Immature natural killer cell (primary cell): ENCODE data around the gene MLLT3. TPM values are rescaled to one million over a fixed set of nuclear protein-coding genes. Genes with fewer than 3 reads are reported as not detected.
A peak's percentile ranks its signal among the peaks of the same experiment; 100 is the strongest.

Source experiments
- DNase-seq, 3 donors: peaks; one replicate each; pipeline ENCODE4 v3.0.0; 2022; ENCODE audit warnings: mixed read lengths in 1 of 3
- H3K27ac Mint-ChIP-seq, 6 donors: one replicate each; pipeline ENCODE4 v1.8.0; 2020; ENCODE audit warnings: mixed read lengths in 6 of 6, mild to moderate bottlenecking in 5 of 6, inconsistent platforms in 4 of 6, moderate library complexity in 3 of 6
- H3K27me3 Mint-ChIP-seq, 3 donors: one replicate each; pipeline ENCODE4 v1.8.0; 2020 to 2021; ENCODE audit warnings: low read depth in 3 of 3, mild to moderate bottlenecking in 3 of 3, mixed read lengths in 3 of 3, moderate library complexity in 3 of 3, inconsistent platforms in 1 of 3
- H3K36me3 Mint-ChIP-seq, 3 donors: one replicate each; pipeline ENCODE4 v1.8.0; 2020; ENCODE audit warnings: mixed read lengths in 3 of 3, inconsistent platforms in 2 of 3, mild to moderate bottlenecking in 2 of 3
- H3K4me1 Mint-ChIP-seq, 2 donors: one replicate each; pipeline ENCODE4 v1.8.0; 2020; ENCODE audit warnings: inconsistent platforms in 2 of 2, mild to moderate bottlenecking in 2 of 2, mixed read lengths in 2 of 2, moderate library complexity in 1 of 2
- H3K4me3 Mint-ChIP-seq, 5 donors: one replicate each; pipeline ENCODE4 v1.8.0; 2020; ENCODE audit warnings: mild to moderate bottlenecking in 5 of 5, mixed read lengths in 5 of 5, inconsistent platforms in 3 of 5, moderate library complexity in 3 of 5
- H3K9me3 Mint-ChIP-seq, 6 donors: one replicate each; pipeline ENCODE4 v1.8.0; 2020; ENCODE audit warnings: mild to moderate bottlenecking in 6 of 6, mixed read lengths in 6 of 6, inconsistent platforms in 4 of 6, moderate library complexity in 3 of 6
- polyA plus RNA-seq, 3 donors: library from polyadenylated mRNA; unstranded; fragments of 300-500 nt; fragmentation: Illumina TruSeq; gene quantifications; one replicate each; pipeline ENCODE4 v1.2.3, GENCODE V29; 2021

MLLT3 gene
- polyA plus RNA-seq, 3 donors from 2014 or later, result 3.0 to 16.1 (median 13.7) TPM

DNA sequence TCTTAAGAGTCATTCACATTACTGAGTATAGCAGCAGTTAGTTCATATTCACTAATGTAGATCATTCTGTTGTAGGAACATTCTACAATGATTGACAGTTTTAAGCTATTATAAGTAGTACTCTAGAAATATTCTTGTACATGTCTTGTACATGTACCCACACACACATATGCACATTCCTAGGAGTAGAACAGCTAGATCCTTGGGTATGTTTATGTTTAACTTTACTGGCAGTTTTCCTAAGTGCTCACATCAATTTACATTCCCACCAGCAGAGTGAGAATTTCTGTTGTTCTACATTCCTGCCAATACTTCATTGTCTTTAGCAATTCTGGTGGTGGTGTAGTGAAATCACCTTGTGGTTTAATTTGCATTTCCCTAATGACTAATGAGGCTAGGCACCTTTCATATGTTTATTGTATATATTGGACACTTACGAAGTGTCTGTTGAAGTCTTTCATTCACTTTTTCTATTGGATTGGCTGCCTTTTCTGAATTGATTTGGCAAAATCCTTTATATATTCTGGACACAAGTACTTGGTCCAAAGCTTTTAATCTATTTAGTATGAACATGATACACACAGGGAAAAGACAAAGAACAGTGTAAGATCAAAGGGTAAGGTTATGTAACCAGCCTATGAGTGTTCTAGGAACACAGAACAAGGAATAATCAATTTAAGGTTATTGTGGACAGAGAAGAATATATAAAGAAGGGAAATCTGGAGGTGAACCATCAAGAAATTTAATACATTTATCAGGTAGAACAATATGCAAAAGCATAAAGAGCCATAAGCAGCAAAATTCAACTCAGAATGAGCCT is 95.6 kb downstream of the MLLT3 start:
- H3K9me3 Mint-ChIP-seq, result no peaks in the 10 kb centered on the region
- H3K4me3 Mint-ChIP-seq, result no peak overlapping the region
- H3K36me3 Mint-ChIP-seq, result no peaks in the 10 kb centered on the region
- DNase-seq, result no peak
- no peak overlapping the region for H3K27ac Mint-ChIP-seq
- peaks cover 0 to 2% (median 1%) of the 10 kb centered on the region in 3 donors for H3K27me3 Mint-ChIP-seq
- H3K4me1 Mint-ChIP-seq, result peaks cover 48 to 78% of the 10 kb centered on the region in 2 donors

DNA sequence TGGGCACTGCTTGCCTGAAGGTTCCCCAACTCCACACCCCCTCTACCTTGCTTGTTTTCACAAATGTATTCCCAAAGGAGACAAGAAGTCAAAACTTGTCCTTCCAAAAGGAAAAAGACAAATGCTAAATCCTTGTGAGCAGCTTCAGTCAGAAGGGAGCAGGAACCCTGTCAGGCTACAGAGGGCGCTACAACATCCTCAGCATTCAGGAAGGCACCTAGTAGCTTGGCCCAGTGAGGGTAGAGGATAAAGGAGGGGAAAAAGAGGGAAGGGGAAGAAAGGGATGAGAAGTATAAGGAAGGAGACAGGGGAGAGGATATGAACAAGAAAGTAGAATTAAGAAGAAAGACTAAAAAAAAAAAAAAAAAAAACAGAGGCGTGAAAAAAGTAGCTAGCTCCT is 97.5 kb downstream of the MLLT3 start:
- no peaks in the 10 kb centered on the region for H3K36me3 Mint-ChIP-seq
- H3K4me1 Mint-ChIP-seq, result peaks cover 55 to 87% of the 10 kb centered on the region in 2 donors
- no peaks in the 10 kb centered on the region for H3K9me3 Mint-ChIP-seq
- no peak overlapping the region for H3K4me3 Mint-ChIP-seq
- peaks cover 0 to 2% (median 1%) of the 10 kb centered on the region in 3 donors for H3K27me3 Mint-ChIP-seq
- H3K27ac Mint-ChIP-seq, result peak overlapping the region in 1 of 6 donors; percentile 18
- DNase-seq, result no peak

DNA sequence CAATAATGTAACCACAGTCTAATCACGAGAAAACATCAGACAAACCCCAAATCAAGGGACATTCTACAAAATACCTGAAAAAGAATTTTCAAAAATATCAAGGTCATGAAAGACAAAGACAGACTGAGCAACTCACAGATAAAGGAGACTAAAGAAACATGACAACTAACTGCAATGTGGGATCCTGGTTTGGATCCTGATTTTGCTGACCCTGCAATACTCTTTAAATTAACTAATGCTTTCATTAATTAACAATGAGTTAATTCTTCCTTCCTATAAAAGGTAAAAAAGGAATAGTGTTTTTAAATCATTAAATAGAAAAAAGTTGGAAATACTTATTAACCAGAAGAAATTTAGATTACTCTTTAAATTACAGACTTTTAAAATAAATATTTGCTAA is 103.6 kb downstream of the MLLT3 start:
- no peak overlapping the region for H3K27ac Mint-ChIP-seq
- DNase-seq, result no peak
- no peak overlapping the region for H3K4me3 Mint-ChIP-seq
- H3K4me1 Mint-ChIP-seq, result peaks cover 29 to 53% of the 10 kb centered on the region in 2 donors
- no peaks in the 10 kb centered on the region for H3K36me3 Mint-ChIP-seq
- no peaks in the 10 kb centered on the region for H3K9me3 Mint-ChIP-seq
- H3K27me3 Mint-ChIP-seq, result peaks cover 0 to 7% (median 1%) of the 10 kb centered on the region in 3 donors

DNA sequence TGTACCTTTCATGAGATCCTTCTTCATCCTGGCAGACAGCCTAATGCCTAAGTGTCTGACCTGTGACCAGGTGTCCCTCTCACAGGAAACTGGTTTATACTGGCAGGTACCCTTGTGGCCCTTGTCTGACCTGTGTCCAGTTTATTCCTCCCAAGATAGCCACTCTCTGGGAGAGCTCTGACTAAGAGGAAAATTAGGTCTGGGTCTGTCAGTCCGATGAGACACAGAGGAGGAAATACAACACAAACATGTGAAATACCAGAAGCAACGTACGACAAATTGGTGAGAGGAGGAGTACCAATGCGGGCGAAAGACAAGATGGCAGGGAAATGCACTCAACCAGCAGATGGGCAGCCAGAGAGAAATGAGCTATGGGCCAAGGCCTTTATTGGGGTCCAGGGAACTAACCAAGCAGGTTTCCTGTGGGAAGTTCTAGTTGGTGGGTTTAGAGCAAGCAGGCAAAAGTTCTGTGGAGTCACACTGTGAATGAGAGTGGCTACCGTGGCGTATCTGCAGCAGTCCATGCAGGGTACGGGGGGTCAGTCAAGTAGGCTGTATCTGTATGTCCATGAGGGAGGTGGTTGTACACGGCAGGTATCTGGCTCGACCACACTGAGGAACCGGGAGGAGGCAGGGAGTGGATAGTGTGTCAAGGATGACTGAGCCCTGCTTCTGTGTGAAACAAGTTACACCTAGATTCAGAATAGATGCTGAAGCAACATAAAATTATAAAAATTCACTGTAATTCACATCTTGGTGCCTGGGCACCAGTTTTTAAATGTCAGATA is 109.0 kb downstream of the MLLT3 start:
- Mint-ChIP-seq H3K36me3 (no peaks in the 10 kb centered on the region), H3K4me1 (peaks cover 38 to 52% of the 10 kb centered on the region in 2 donors), H3K27ac (peak overlapping the region in 2 of 6 donors; percentile 1 to 28), H3K4me3 (no peak overlapping the region), H3K9me3 (no peaks in the 10 kb centered on the region), H3K27me3 (peaks cover 0 to 3% (median 0%) of the 10 kb centered on the region in 3 donors)
- no peak for DNase-seq

DNA sequence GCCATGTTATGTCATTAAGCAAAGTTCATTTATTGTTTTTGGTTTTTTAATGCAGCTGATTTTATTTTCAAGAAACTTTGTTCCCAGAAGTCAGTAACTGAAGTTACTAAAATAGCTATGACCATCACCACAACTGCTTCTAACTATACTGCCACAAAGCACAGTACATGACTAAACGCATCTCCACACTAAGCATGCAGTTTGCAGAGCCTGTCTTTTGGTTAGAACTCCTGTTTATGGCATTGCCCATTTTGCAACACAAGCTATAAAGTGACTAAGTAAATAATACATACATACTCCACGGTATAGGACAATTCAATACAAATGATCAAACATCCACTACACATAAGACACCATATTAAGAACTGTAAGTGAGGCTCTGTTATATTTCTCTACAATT is 109.7 kb downstream of the MLLT3 start:
- no peak for DNase-seq
- no peaks in the 10 kb centered on the region for H3K9me3 Mint-ChIP-seq
- no peaks in the 10 kb centered on the region for H3K36me3 Mint-ChIP-seq
- no peak overlapping the region for H3K4me3 Mint-ChIP-seq
- peaks cover 43 to 59% of the 10 kb centered on the region in 2 donors for H3K4me1 Mint-ChIP-seq
- H3K27ac Mint-ChIP-seq, result no peak overlapping the region
- peaks cover 0 to 6% (median 0%) of the 10 kb centered on the region in 3 donors for H3K27me3 Mint-ChIP-seq

DNA sequence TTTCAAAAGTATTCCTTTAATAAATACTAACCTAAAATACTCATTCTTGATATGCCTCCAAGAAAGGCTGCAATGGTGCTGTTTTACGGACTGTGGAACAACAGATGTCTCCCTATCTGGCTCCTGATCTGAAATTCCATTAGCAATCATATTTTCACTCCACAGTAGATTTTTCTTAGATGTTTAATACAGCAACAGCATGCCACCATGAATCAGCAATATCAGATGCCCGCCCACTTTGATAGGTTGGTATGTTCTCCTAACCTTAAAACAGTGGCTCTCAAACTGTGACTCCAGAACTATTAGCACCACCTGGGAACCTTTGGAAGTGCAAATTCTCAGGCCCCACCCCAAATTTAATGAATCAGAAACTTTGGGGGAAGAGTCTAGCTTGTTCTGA is 110.2 kb downstream of the MLLT3 start:
- peaks cover 47 to 64% of the 10 kb centered on the region in 2 donors for H3K4me1 Mint-ChIP-seq
- H3K27ac Mint-ChIP-seq, result peak overlapping the region in 1 of 6 donors; percentile 35
- no peak for DNase-seq
- H3K4me3 Mint-ChIP-seq, result no peak overlapping the region
- peaks cover 0 to 6% (median 0%) of the 10 kb centered on the region in 3 donors for H3K27me3 Mint-ChIP-seq
- H3K36me3 Mint-ChIP-seq, result no peaks in the 10 kb centered on the region
- no peaks in the 10 kb centered on the region for H3K9me3 Mint-ChIP-seq

DNA sequence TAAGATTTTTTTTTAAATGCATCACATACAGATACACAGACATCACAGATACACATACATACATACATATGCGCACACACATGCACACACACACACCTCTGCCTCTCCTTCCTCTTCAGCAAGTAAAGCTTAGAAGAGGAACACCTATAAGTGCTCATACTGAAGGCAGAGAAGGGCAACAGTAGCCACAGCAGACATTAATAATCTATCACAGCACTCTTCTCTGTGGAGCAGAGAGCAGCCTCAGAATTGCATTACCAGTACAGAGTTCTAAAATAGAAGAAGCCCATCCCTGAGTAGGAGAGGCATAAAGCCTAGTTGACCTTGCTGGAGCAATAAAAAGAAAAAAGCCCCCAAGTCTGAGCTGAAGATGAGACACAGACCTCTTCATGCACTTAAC is 110.6 kb downstream of the MLLT3 start:
- Mint-ChIP-seq H3K4me3 (no peak overlapping the region), H3K4me1 (peaks cover 47 to 68% of the 10 kb centered on the region in 2 donors), H3K9me3 (no peaks in the 10 kb centered on the region), H3K27ac (no peak overlapping the region), H3K27me3 (peaks cover 0 to 6% (median 0%) of the 10 kb centered on the region in 3 donors), H3K36me3 (no peaks in the 10 kb centered on the region)
- DNase-seq, result no peak

DNA sequence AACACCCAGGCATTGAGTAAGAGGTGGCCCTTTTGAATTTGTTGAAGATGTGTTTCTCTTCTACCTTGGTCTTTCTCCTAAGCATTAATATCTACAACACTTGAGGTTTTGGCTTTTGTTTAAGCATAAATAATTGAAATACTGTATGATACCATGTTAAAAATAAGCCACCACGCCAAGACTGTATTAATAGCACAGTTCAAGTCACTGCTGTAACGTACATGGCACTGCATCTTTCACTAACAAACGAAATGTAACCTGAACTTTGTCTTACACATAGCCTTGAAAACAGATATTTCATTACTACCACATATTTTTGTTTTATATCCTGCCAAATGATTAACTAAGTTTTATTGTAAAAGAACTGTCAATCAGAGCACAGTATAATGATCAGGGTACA is 112.8 kb downstream of the MLLT3 start:
- peaks cover 58 to 88% of the 10 kb centered on the region in 2 donors for H3K4me1 Mint-ChIP-seq
- DNase-seq, result no peak
- H3K4me3 Mint-ChIP-seq, result no peak overlapping the region
- no peaks in the 10 kb centered on the region for H3K36me3 Mint-ChIP-seq
- H3K27ac Mint-ChIP-seq, result no peak overlapping the region
- peaks cover 0 to 6% (median 0%) of the 10 kb centered on the region in 3 donors for H3K27me3 Mint-ChIP-seq
- no peaks in the 10 kb centered on the region for H3K9me3 Mint-ChIP-seq

DNA sequence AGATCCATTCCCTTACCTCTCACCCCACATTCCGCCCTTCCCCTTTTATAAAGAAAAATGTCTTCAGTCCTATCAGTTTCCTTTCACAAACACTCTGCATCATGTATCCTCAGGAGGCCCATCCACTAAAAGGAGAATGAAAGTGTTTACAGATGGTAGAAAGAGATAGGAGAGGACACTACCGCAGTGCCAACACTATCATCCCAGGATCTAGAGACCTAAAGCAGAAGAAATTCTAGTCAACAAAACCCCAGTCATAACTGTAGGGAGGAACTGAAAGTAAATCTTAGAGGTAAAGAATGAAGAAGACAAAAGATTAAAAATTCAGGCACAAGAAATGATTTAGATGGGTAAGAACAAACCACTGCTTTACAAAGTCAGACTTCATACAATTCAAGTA is 114.1 kb downstream of the MLLT3 start:
- H3K27me3 Mint-ChIP-seq, result peaks cover 0 to 3% (median 0%) of the 10 kb centered on the region in 3 donors
- H3K36me3 Mint-ChIP-seq, result no peaks in the 10 kb centered on the region
- peak; percentile 27 to 42 (median 28) for DNase-seq
- peaks cover 59 to 88% of the 10 kb centered on the region in 2 donors for H3K4me1 Mint-ChIP-seq
- peak overlapping the region; percentile 1 to 59 (median 29) for H3K4me3 Mint-ChIP-seq
- H3K27ac Mint-ChIP-seq, result peak overlapping the region in 4 of 6 donors; percentile 1 to 22 (median 14)
- no peaks in the 10 kb centered on the region for H3K9me3 Mint-ChIP-seq

DNA sequence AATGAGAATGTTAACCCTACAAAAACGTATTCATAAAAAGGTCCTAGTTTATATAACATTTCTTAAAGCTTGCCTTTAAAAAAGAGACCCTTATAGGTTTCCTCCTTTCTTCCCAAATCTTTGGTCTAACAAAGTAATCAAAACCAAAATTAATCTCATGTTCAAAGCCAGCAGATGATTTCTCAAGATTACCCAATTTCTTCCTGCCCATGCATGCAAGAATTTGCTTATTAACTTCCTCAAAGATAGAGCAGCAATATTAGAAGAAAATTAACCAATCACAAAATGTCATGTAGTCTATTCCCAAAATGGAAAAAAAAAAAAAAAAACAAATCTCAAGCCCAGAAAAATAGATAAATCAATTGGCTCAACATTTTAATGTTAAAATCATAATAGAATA is 114.9 kb downstream of the MLLT3 start:
- H3K36me3 Mint-ChIP-seq, result no peaks in the 10 kb centered on the region
- H3K27ac Mint-ChIP-seq, result no peak overlapping the region
- DNase-seq, result no peak
- H3K9me3 Mint-ChIP-seq, result no peaks in the 10 kb centered on the region
- H3K4me1 Mint-ChIP-seq, result peaks cover 52 to 85% of the 10 kb centered on the region in 2 donors
- no peak overlapping the region for H3K4me3 Mint-ChIP-seq
- H3K27me3 Mint-ChIP-seq, result peaks cover 0 to 3% (median 0%) of the 10 kb centered on the region in 3 donors

DNA sequence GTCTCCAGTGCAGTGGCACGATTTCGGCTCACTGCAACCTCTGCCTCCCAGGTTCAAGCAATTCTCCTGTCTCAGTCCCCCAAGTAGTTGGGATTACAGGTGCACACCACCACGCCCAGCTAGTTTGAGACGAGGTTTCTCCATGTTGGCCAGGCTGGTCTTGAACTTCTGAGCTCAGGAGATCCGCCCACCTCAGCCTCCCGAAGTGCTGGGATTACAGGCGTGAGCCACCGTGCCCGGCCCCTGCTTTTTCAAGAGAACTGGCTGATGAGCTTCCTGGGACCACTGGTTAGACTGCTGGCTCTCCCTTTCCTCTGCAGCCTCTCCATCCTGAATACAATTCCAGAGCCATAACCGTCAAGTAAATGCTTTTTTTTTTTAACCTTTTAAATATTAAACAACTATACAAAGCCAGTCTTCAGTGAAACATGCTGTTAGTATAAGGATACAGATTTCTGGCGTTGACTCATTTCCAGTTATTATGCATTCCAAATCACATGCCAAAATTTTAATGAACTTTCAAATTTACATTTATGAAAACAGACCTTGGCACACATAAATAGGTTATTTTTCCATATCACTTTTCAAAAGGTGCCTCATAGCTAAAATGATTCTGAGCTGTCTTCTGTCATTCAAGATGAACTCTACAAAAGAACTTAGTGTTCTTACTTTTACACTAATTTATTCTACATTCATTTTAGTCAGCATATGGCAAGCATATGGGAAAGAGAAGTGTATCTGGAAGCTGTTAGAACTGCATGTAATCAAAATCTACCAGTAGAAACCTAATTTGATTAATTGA is 116.0 kb downstream of the MLLT3 start:
- H3K27ac Mint-ChIP-seq, result no peak overlapping the region
- no peak overlapping the region for H3K4me3 Mint-ChIP-seq

DNA sequence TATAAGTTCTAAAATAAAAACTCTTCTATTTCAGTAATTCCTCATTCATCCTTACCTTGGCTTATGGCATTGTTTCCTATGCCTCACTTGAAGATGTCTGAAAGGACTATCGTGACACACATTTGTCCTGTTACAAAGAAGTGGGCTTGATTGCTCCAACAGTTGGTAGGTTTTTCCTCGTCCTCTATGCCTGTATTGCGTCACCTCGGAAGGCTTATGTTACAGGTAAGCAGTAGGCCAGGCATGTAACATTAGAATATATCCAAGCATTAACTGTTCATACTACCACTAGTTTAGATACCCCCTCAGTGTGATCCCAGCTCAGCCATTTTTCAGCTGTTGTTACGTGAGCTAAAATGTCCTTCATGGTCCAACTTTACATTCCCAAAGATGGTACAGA is 116.7 kb downstream of the MLLT3 start:
- no peaks in the 10 kb centered on the region for H3K36me3 Mint-ChIP-seq
- peaks cover 44 to 74% of the 10 kb centered on the region in 2 donors for H3K4me1 Mint-ChIP-seq
- peaks cover 0 to 4% (median 0%) of the 10 kb centered on the region in 3 donors for H3K27me3 Mint-ChIP-seq
- no peaks in the 10 kb centered on the region for H3K9me3 Mint-ChIP-seq
- no peak for DNase-seq
- H3K4me3 Mint-ChIP-seq, result no peak overlapping the region
- H3K27ac Mint-ChIP-seq, result no peak overlapping the region

More for the DNA sequence above, 116.0 kb downstream of the MLLT3 start:
- no peak for DNase-seq
- peaks cover 0 to 4% (median 0%) of the 10 kb centered on the region in 3 donors for H3K27me3 Mint-ChIP-seq
- no peaks in the 10 kb centered on the region for H3K9me3 Mint-ChIP-seq
- peaks cover 44 to 74% of the 10 kb centered on the region in 2 donors for H3K4me1 Mint-ChIP-seq
- H3K36me3 Mint-ChIP-seq, result no peaks in the 10 kb centered on the region

DNA sequence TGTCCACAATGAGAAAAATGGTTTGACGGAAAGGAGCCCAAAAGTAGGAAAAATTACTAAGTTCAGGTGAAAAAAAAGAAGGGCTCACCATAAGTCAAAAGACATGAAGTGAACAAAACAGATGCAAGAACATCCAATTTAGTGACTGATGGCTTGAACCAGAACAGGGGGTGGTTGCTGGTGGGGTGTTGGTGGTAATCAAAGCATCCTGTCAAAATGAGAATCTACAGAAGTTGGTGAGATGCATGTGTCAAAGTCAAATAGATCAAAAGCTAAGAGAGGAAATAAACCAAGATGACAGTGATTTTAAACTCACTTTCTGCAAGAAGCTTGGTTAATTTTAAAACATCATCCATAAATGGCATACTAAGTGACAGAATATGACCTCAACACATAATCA is 117.4 kb downstream of the MLLT3 start:
- Mint-ChIP-seq H3K36me3 (no peaks in the 10 kb centered on the region), H3K27me3 (peaks cover 0 to 4% (median 0%) of the 10 kb centered on the region in 3 donors), H3K4me1 (peaks cover 44 to 74% of the 10 kb centered on the region in 2 donors), H3K27ac (peak overlapping the region in 5 of 6 donors; percentile 7 to 75 (median 42)), H3K4me3 (peak overlapping the region in 3 of 5 donors; percentile 5 to 53 (median 21)), H3K9me3 (no peaks in the 10 kb centered on the region)
- DNase-seq, result peak; percentile 25 to 39 (median 39)
